HCT116 (cell line): ENCODE data around the gene UBE2O. TPM values are rescaled to one million over a fixed set of nuclear protein-coding genes. Genes with fewer than 3 reads are reported as not detected.
"Not testable (repeated sequence)": the region's sequence is repeated elsewhere in the genome, so short reads cannot be mapped to it uniquely, and the experiment has no call there.

Source experiments
- ATAC-seq: fragments of 200-7000 bp; cut with Tn5 transposase; 2 replicates; pipeline ENCODE4 v1.9.1; 2020; ENCODE audit warnings: mild to moderate bottlenecking, moderate library complexity
- BruUV-seq: library from RNA; stranded (reverse); fragments of 400-500 nt; replicated peaks from 2 replicates; lab custom pipeline; 2021; lab: Mats Ljungman, UMichigan
- CTCF ChIA-PET: fragments of 300-600 bp; sonication (Branson Sonifier 250); formaldehyde crosslinking; loops from one replicate; lab custom pipeline; 2021; ENCODE audit warnings: antibody characterized with exemption; lab: Charles Lee
- POLR2A ChIA-PET: fragments of 300-600, 350-600 bp; sonication (Branson Sonifier 250); formaldehyde crosslinking; loops from one replicate; lab custom pipeline; 2021; ENCODE audit warnings: antibody characterized with exemption; lab: Charles Lee
- RAD21 ChIA-PET, 2 experiments: fragments of 300-600 bp; sonication (Branson Sonifier 250); formaldehyde crosslinking; loops; one replicate each; lab custom pipeline; 2023; ENCODE audit warnings: low total read pairs in 2 of 2; ENCODE audit not compliant: uncharacterized antibody in 2 of 2, unreplicated experiment in 2 of 2, low non-redundant PET in 1 of 2; lab: Charles Lee
- DNase-seq: peaks from one replicate; pipeline ENCODE4 v3.0.0-alpha.2; 2010; ENCODE audit warnings: low read depth, low spot score
- H2AFZ ChIP-seq: fragments of 200-600 bp; shearing (Covaris generic), sonication (generic); 2 replicates; pipeline ENCODE4 v1.6.1; 2017; ENCODE audit warnings: low read depth, mixed run types, mixed read lengths, antibody characterized with exemption, low read length; ENCODE audit not compliant: poor library complexity, severe bottlenecking
- H3K27ac ChIP-seq: 2 replicates; pipeline ENCODE4 v1.5.1; 2012; ENCODE audit warnings: low read depth, low read length
- H3K27me3 ChIP-seq: fragments of 200-600 bp; sonication (generic); 2 replicates; pipeline ENCODE4 v1.6.1; 2016; ENCODE audit warnings: mixed run types, low read length, mixed read lengths; ENCODE audit not compliant: insufficient read depth
- H3K36me3 ChIP-seq, 2 experiments: fragments of 200-500 bp in 1 of 2; fragments of 200-600 bp in 1 of 2; sonication (Bioruptor generic) in 1 of 2; sonication (generic) in 1 of 2; 2 replicates each; pipeline versions ENCODE4 v1.5.1 to v1.6.1; 2014 to 2016; ENCODE audit warnings: low read length in 2 of 2, inconsistent platforms in 1 of 2, mixed read lengths in 1 of 2, mixed run types in 1 of 2; ENCODE audit not compliant: insufficient read depth in 2 of 2, control insufficient read depth in 1 of 2
- H3K4me1 ChIP-seq, 2 experiments: fragments of 200-600 bp in 1 of 2; sonication (generic) in 1 of 2; 2 replicates each; pipeline versions ENCODE4 v1.5.1 to v1.6.1; 2012 to 2017; ENCODE audit warnings: low read length in 2 of 2, inconsistent platforms in 1 of 2, mild to moderate bottlenecking in 1 of 2, mixed read lengths in 1 of 2, mixed run types in 1 of 2, moderate library complexity in 1 of 2; ENCODE audit not compliant: insufficient read depth in 2 of 2, control insufficient read depth in 1 of 2
- H3K4me2 ChIP-seq: fragments of 200-600 bp; sonication (generic); 2 replicates; pipeline ENCODE4 v1.6.1; 2017; ENCODE audit warnings: mixed run types, low read length, mixed read lengths
- H3K4me3 ChIP-seq, 2 experiments: fragments of 200-600 bp in 1 of 2; sonication (generic) in 1 of 2; replicated peaks in 1 of 2; 2 replicates each; pipeline ENCODE4 v1.5.1; 2011 to 2016; ENCODE audit warnings: low read length in 2 of 2, control low read depth in 1 of 2, low read depth in 1 of 2, mild to moderate bottlenecking in 1 of 2, mixed read lengths in 1 of 2, mixed run types in 1 of 2
- H3K79me2 ChIP-seq: fragments of 200-600 bp; sonication (generic); 2 replicates; pipeline ENCODE4 v1.6.1; 2017; ENCODE audit warnings: mild to moderate bottlenecking, mixed run types, low read length, moderate library complexity, mixed read lengths; ENCODE audit not compliant: insufficient read depth
- H3K9ac ChIP-seq: fragments of 200-600 bp; sonication (generic); 2 replicates; pipeline ENCODE4 v1.6.1; 2016; ENCODE audit warnings: low read length, mixed read lengths
- H3K9me2 ChIP-seq: fragments of 200-600 bp; sonication (generic), shearing (Covaris generic); 2 replicates; pipeline ENCODE4 v1.6.1; 2017; ENCODE audit warnings: mixed run types, mild to moderate bottlenecking, moderate library complexity; ENCODE audit not compliant: insufficient read depth
- H3K9me3 ChIP-seq, 2 experiments: fragments of 200-500 bp in 1 of 2; fragments of 200-600 bp in 1 of 2; sonication (Bioruptor generic) in 1 of 2; sonication (generic) in 1 of 2; 2 replicates each; pipeline ENCODE4 v1.6.1; 2014 to 2017; ENCODE audit warnings: low read length in 2 of 2, mixed read lengths in 2 of 2, inconsistent platforms in 1 of 2, low read depth in 1 of 2, mild to moderate bottlenecking in 1 of 2, mixed run types in 1 of 2, moderate library complexity in 1 of 2; ENCODE audit not compliant: control insufficient read depth in 1 of 2, insufficient read depth in 1 of 2
- H4K20me1 ChIP-seq: fragments of 200-600 bp; sonication (generic), shearing (Covaris generic); 2 replicates; pipeline ENCODE4 v1.6.1; 2017; ENCODE audit warnings: mixed run types, mild to moderate bottlenecking, moderate library complexity; ENCODE audit not compliant: insufficient read depth
- CBX3 ChIP-seq: IDR thresholded peaks from 2 replicates; pipeline ENCODE4 v1.6.1; 2012; ENCODE audit warnings: low read depth
- EGR1 ChIP-seq: IDR thresholded peaks from 2 replicates; pipeline ENCODE4 v1.6.1; 2012; ENCODE audit warnings: low read depth
- ELF1 ChIP-seq: IDR thresholded peaks from 2 replicates; pipeline ENCODE4 v1.6.1; 2012; ENCODE audit warnings: low read depth, borderline replicate concordance
- EZH2 ChIP-seq: fragments of 200-600 bp; sonication (generic); IDR thresholded peaks from 2 replicates; pipeline ENCODE4 v1.6.1; 2017; ENCODE audit warnings: antibody characterized with exemption, mixed run types
- EZH2phosphoT487 ChIP-seq: fragments of 200-600 bp; IDR thresholded peaks from 2 replicates; pipeline ENCODE4 v1.6.1; 2018; ENCODE audit warnings: antibody characterized with exemption, borderline replicate concordance
- POLR2A ChIP-seq: IDR thresholded peaks from 2 replicates; pipeline ENCODE4 v1.7.0; 2011; ENCODE audit warnings: borderline replicate concordance; ENCODE audit not compliant: insufficient read depth, insufficient read length; ENCODE audit errors: extremely low read depth
- RAD21 ChIP-seq: IDR thresholded peaks from 2 replicates; pipeline ENCODE4 v1.6.1; 2012; ENCODE audit warnings: low read depth, mild to moderate bottlenecking
- SIN3A ChIP-seq: IDR thresholded peaks from 2 replicates; pipeline ENCODE4 v1.6.1; 2012; ENCODE audit warnings: low read depth
- YY1 ChIP-seq: IDR thresholded peaks from 2 replicates; pipeline ENCODE4 v1.6.1; 2011; ENCODE audit warnings: low read length, low read depth, moderate library complexity, mild to moderate bottlenecking; ENCODE audit not compliant: insufficient replicate concordance; ENCODE audit errors: extremely low read depth
- ZBTB33 ChIP-seq: IDR thresholded peaks from 2 replicates; pipeline ENCODE4 v1.6.1; 2011; ENCODE audit warnings: mild to moderate bottlenecking, low read length, moderate library complexity; ENCODE audit not compliant: insufficient replicate concordance; ENCODE audit errors: extremely low read depth
- ZFX ChIP-seq: fragments of 450-650 bp; IDR thresholded peaks from 2 replicates; pipeline ENCODE4 v1.6.1; 2017
- intact Hi-C: fragments of 100-400 bp; cut with micrococcal nuclease; formaldehyde crosslinking; loops from 2 replicates; pipeline ENCODE4 v1.10.0; 2022
- total RNA-seq: library from RNA; stranded (reverse); gene quantifications from one replicate; pipeline ENCODE4 v1.2.1, GENCODE V29; 2021; ENCODE audit not compliant: unreplicated experiment
- TF ChIP-seq, protein P1 (sequence below): IDR thresholded peaks from 2 replicates; pipeline ENCODE4 v1.6.1; 2012
- TF ChIP-seq, protein P2 (sequence below), 3 experiments: fragments of 200-600 bp in 1 of 3; sonication (generic) in 1 of 3; IDR thresholded peaks in 2 of 3; conservative IDR thresholded peaks in 1 of 3; 2 replicates each; pipeline ENCODE4 v1.5.1; 2012 to 2017; ENCODE audit warnings: low read depth in 2 of 3, low read length in 2 of 3, antibody characterized with exemption in 1 of 3, borderline replicate concordance in 1 of 3, control low read depth in 1 of 3, mild to moderate bottlenecking in 1 of 3, mixed read lengths in 1 of 3, mixed run types in 1 of 3, moderate library complexity in 1 of 3; ENCODE audit not compliant: insufficient read depth in 1 of 3

The UBE2O gene
- total RNA-seq, 1 experiment from 2014 or later, result 59.1 TPM

- TF ChIP-seq EZH2 (no peak), RAD21 (no peak), SIN3A (no peak), EGR1 (no peak), ELF1 (no peak), YY1 (no peak)
- TF ChIP-seq, protein P1, sequence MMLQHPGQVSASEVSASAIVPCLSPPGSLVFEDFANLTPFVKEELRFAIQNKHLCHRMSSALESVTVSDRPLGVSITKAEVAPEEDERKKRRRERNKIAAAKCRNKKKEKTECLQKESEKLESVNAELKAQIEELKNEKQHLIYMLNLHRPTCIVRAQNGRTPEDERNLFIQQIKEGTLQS, result no peak
Observed at GRCh38 chr17:76350463-76350862, 102.5 kb downstream of the UBE2O start (continued).

- H3K4me1 ChIP-seq, H3K9me3 ChIP-seq, POLR2A ChIA-PET, H3K9me2 ChIP-seq, intact Hi-C loops, RAD21 ChIA-PET, ATAC-seq, H4K20me1 ChIP-seq, H3K9ac ChIP-seq, H3K4me3 ChIP-seq, BruUV-seq, DNase-seq, H3K4me2 ChIP-seq, H3K27me3 ChIP-seq, H3K27ac ChIP-seq, H2AFZ ChIP-seq, CTCF ChIA-PET: not testable (repeated sequence)
- H3K79me2 ChIP-seq, result peaks cover 27% of the 10 kb centered on the region
- H3K36me3 ChIP-seq, result peaks cover 30 to 33% of the 10 kb centered on the region in 2 experiments; a peak in 3 of 4 replicates
Observed at GRCh38 chr17:76346936-76347335, 106.0 kb downstream of the UBE2O start.

- peaks cover 12% of the 10 kb centered on the region for H3K79me2 ChIP-seq
- H3K4me1 ChIP-seq, result no peaks in the 10 kb centered on the region
- POLR2A ChIA-PET, result interaction anchor here (0.9 kb wide), 1 partner anchor 8 kb away, joined by 3 read pairs; the partner anchor contains the start of gene PRPSAP1
- no peak overlapping the region for H3K4me3 ChIP-seq
- no peaks in the 10 kb centered on the region for H3K27me3 ChIP-seq
- H3K4me2 ChIP-seq, result no peak overlapping the region
- H3K36me3 ChIP-seq, result peaks cover 34 to 35% of the 10 kb centered on the region in 2 experiments; a peak in 3 of 4 replicates
- ATAC-seq, result no peak
- H2AFZ ChIP-seq, result no peak overlapping the region
- CTCF ChIA-PET, result no interaction called here
- no peaks in the 10 kb centered on the region for H3K9me3 ChIP-seq
- intact Hi-C loops, result no loop called here
- H3K27ac ChIP-seq, result no peak overlapping the region
- BruUV-seq, result no TSS peak
- H3K9ac ChIP-seq, result no peak overlapping the region
- peaks cover 4% of the 10 kb centered on the region; the same call in 1 of the 2 replicates for H4K20me1 ChIP-seq
- no peaks in the 10 kb centered on the region for H3K9me2 ChIP-seq
- RAD21 ChIA-PET, result no interaction called here
- DNase-seq, result no peak
- TF ChIP-seq ZBTB33 (no peak), CBX3 (no peak), POLR2A (no peak), EZH2phosphoT487 (no peak), ZFX (no peak)
- TF ChIP-seq, protein P2, sequence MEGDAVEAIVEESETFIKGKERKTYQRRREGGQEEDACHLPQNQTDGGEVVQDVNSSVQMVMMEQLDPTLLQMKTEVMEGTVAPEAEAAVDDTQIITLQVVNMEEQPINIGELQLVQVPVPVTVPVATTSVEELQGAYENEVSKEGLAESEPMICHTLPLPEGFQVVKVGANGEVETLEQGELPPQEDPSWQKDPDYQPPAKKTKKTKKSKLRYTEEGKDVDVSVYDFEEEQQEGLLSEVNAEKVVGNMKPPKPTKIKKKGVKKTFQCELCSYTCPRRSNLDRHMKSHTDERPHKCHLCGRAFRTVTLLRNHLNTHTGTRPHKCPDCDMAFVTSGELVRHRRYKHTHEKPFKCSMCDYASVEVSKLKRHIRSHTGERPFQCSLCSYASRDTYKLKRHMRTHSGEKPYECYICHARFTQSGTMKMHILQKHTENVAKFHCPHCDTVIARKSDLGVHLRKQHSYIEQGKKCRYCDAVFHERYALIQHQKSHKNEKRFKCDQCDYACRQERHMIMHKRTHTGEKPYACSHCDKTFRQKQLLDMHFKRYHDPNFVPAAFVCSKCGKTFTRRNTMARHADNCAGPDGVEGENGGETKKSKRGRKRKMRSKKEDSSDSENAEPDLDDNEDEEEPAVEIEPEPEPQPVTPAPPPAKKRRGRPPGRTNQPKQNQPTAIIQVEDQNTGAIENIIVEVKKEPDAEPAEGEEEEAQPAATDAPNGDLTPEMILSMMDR (IDR thresholded peaks at IDR 0.05 in 2 of 3, conservative IDR thresholded peaks at IDR 0.05 in 1 of 3; ENCODE audit: borderline replicate concordance in 1 of 3, insufficient read depth in 1 of 3, low read depth in 2 of 3, low read length in 2 of 3), result no peak
Observed at GRCh38 chr17:76345377-76345974, 107.5 kb downstream of the UBE2O start.
